Bone marrow (tissue), 2 donors: Measurements from ENCODE around the gene MAST4.
"Not testable (repeated sequence)": the region's sequence is repeated elsewhere in the genome, so short reads cannot be mapped to it uniquely, and the experiment has no call there.

Experiments used
- DNase-seq, 2 donors: peaks; one replicate each; lab custom pipeline; 2025; lab: John Stamatoyannopoulos, UW

MAST4 gene

GRCh38 chr5:66742896-66743247 is 146.7 kb downstream of the MAST4 start:
- no peak for DNase-seq

- DNase-seq, result no peak
These were observed 147.2 kb downstream of the MAST4 start for GRCh38 chr5:66743344-66743743.

DNA sequence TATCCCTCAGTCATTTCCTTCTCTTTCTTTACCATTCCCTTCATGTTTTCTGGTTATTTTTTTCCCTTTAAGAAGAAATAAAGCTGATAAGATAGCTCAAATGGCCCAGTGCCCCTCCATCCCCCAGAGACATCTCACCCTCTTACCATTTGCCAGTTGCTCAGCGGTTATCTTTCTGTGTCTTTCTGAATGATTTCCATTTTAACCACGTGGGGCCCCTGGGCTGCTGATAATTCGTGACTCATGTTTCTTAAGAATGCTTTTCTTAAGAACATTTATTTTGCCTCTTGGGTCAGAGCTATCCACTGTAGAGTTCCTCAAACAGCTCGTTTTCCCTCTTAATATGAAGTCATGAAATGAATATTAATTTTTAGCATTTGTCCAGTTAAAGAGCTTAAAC is 147.8 kb downstream of the MAST4 start:
- DNase-seq, result peak in 1 of 2 donors; percentile 12

DNA sequence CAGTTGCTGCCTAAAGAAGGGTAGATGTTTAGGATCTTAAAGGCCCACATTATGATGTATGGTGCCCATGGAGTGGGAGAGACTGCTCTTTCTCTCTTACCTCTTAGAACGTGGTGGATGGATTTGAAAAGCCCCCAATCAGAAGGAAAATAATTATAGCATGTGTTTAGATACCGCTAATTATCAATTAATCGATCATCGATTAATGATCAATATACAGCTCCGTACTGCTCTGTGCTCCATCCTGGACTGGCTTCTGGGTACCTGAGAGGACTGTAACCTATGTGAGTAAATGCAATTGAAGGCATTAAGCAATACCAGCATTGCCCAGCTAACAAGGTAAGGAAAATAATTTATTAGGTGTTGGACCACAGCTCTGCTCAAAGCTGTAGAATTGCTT is 149.1 kb downstream of the MAST4 start:
- no peak for DNase-seq

GRCh38 chr5:66747607-66748006 is 151.4 kb downstream of the MAST4 start:
- DNase-seq, result no peak

DNA sequence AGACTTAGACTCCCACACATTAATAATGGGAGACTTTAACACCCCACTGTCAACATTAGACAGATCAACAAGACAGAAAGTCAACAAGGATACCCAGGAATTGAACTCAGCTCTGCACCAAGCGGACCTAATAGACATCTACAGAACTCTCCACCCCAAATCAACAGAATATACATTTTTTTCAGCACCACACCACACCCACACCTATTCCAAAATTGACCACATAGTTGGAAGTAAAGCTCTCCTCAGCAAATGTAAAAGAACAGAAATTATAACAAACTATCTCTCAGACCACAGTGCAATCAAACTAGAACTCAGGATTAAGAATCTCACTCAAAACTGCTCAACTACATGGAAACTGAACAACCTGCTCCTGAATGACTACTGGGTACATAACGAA is 156.5 kb downstream of the MAST4 start:
- not testable (repeated sequence) for DNase-seq

DNA sequence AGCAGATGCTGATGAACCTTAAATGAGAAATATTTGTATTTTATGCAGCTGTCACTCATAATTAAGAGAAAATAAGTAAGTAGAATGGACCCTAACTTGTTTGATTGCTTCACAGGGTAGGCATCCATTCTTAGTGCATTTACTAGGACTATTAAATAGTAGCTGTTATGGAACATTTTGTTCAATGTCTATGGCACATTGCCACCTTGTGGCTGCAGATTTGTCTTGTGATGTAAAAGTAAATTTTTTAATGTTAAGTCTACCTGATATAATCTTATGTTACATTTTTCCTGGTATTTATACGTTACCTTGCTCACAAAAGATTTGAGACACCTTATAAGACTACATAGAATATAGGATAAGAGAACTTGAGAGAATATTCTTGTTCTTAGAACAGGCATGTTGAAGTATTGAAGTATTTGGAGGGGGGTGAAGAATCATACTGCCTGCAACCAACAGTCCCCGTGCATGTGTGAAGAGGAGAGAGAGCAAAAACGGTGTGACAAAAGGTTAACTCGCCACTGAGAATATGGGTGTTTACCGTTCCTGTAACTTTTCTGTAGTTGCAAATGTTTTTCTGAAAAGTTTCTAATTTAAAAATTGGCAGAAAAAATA is 161.1 kb downstream of the MAST4 start:
- DNase-seq, result peak in 1 of 2 donors; percentile 62

- DNase-seq, result no peak
These were observed 161.7 kb downstream of the MAST4 start for GRCh38 chr5:66757834-66758371.

DNA sequence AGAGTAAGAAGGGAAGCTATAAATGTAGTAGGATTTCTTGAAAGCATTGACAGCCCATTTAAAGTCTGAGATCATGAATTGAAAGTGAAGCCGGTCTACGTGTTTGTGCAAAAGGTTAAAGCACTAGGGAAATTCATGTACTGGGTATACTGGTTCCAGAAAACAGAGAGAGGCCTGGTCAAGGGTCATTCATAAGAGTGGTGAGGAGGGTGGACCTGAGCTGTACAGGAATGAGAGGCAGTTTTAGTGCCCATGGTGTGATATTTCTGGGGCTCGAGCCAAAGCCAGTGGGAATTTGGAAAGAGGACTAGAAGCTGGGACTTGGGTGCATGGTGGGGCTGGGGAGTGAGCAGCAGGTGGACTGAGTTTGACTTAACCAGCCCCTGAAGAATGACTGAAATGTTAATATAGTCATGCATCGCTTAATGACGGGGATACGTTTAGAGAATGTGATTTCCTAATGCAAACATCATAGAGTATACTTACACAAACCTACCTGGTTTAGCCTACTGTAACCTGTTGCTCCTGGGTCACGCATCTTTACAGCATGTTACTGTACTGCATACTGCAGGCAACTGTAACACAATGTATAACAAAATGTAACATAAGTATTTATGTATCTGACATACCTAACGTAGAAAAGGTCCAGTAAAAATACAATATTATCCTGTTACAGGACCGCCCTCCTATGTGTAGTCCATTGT is 173.0 kb downstream of the MAST4 start:
- no peak for DNase-seq

GRCh38 chr5:66769839-66770617 is 173.8 kb downstream of the MAST4 start:
- no peak for DNase-seq

DNA sequence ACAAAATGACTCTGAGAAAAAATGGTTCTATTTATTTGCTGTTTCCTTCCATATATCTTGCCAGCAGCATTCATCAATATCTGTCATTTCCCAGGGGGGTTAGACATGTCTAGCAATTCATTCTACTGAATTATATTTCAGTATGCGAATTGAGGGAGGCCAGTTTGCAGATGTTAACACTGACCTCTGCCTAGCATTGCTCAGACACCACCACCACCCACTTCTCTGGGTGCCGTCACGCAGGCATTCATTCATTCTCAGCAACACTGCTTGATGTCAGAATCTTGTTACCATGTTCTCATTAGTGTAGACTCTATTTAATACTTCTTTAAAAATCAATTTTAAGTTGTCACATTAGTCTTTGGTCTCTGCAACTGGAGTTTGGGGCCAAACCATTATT is 181.7 kb downstream of the MAST4 start:
- DNase-seq, result no peak

DNA sequence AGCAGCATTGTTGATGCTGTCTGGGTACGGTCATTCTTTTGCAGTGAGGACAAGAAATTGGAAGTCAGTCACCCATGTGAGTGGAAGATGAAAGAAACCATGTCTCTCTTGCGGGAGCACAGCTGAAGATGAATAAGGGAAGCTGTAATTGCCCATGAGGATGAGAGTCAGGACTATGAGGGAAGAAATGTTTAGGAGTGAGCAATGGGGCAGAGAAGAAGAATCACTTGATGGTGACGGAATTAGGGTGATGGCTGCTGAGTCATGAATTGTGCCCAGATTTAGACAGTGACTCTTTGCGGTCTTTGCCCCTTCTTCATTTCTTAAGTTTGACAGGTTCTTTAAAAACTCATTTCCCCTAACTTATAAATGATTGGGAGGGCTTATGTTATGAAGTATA is 183.3 kb downstream of the MAST4 start:
- DNase-seq, result no peak

DNA sequence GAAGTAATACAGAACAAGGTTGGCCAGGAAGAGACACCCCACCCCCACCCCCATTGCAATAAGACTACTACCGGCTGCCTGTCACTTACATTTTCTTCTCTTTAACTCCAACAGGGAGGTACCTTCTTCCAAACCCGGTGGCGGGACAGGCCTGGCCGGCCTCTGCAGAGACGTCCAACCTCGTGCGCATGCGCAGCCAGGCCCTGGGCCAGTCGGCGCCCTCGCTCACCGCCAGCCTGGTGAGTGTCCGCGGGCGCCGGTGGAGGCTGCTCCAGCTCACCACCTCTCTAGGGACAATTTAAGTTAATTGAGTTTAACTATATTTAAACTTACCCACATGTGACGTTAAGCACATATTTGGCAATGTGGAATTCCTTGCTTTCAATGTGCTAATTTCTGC is 192.4 kb downstream of the MAST4 start:
- no peak for DNase-seq

GRCh38 chr5:66789434-66789833 is 193.2 kb downstream of the MAST4 start:
- no peak for DNase-seq

DNA sequence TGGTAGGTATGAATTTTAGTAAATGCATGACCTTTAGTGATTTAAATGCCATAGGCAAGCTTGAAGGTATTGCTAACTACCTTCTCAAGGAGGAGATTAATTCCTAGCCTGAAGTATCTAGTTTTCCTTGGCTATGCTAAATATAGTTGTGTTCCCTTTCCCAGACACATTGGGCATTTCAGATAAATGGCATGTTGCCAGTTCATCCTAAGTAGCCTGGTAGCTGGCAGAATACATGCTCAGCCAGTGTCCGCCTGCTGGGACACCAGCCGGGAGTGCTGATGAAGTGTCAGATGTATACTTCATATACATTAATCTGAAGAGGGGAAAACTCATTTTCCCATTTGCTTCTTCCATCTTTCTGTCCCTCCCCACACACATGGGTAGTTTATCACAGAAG is 196.9 kb downstream of the MAST4 start:
- DNase-seq, result no peak

DNA sequence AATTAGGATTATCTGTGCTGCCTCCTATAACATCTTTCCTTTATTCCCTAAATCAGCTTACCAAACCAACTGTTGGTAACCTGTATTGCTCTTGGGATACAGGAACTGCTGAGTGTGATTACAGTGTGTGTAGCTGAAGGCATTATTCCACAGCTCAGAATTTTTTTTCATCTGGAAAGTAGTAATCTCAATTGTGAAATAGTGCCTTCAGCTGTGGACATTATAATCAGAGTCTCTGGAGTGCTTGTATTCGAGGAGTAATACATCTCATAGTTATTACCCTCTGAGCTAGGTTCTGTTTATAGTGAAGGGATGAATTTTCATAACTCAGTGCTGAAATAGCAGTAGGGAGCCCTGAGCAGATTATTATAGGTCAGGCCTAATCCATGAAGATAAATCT is 199.5 kb downstream of the MAST4 start:
- DNase-seq, result no peak

DNA sequence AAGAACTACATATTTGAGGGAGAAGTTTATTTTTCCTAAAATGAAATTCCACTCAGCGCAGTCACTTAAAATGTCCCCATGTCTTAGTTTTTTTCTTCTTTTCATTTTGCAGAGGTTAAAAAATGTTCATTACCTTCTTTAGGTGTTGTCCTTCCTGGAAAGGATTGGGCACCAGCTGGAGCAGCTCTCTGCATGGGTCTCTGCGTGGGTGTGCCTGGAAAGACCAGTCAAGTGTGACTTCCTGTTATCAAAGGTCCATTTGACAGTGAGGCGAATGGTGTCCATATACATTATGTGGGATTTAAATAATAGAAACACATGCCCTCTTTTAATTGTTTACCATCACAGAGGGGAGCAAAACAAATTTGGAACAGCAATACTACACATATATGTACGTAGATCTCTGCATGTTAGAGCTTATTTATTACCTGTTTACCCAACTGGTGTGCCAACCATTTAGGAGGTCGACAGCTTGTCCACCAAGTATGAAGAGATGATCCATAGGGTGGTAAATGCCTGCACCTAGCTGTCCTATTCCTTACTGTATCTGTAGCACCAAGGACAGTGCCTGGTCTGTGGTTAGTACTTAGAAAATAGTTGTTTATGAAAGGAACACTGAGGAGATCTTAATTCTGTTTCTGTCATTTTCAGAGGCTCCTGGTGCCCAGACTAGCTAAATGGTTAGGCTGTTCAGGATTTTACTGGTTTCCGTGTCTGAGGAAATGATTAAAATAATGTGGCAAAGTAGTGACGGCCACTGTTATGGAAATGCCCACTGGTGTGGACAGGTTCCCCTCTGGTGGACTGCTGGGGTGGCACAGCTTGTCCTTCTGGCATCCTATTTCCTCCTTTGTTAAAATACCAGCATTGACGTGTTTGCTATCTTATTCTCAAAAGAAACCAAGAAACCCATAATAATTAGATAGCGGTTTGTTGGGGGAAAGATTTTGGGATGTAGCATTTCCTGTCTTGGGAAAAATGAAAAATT is 200.4 kb downstream of the MAST4 start:
- DNase-seq, result no peak

DNA sequence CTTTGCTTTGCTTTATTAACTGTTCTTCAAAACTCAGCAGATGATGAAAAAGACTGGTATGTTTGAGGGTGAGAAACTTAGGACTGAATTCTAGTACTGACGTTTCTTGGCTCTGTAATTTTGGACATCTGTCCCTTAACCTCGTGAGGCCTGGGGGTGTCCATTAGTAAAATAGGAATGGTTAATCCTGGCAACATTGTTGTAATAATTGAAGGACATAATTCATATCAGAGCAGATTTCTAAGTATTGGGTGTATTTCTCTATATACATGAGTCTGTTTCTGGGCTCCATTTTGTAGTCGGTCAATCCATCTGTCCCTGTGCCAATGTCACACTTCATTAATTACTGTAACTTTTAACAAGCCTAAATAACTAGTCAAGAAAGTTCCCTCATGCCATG is 206.7 kb downstream of the MAST4 start:
- DNase-seq, result no peak

- DNase-seq, result no peak
These were observed 209.6 kb downstream of the MAST4 start for GRCh38 chr5:66805514-66806430.

- no peak for DNase-seq
These were observed 211.6 kb downstream of the MAST4 start for GRCh38 chr5:66807743-66808142.

GRCh38 chr5:66808663-66809062 is 212.5 kb downstream of the MAST4 start:
- no peak for DNase-seq
